IPS DF 4.7 (cell line): ENCODE measurements around the gene CDC27.
"Not testable (repeated sequence)": the region's sequence is repeated elsewhere in the genome, so short reads cannot be mapped to it uniquely, and the experiment has no call there.

Experiments used
- DNase-seq: peaks from one replicate; pipeline ENCODE4 v3.0.0-alpha.2; 2013; ENCODE audit warnings: low spot score; ENCODE audit errors: extremely low read depth

The CDC27 gene

DNA sequence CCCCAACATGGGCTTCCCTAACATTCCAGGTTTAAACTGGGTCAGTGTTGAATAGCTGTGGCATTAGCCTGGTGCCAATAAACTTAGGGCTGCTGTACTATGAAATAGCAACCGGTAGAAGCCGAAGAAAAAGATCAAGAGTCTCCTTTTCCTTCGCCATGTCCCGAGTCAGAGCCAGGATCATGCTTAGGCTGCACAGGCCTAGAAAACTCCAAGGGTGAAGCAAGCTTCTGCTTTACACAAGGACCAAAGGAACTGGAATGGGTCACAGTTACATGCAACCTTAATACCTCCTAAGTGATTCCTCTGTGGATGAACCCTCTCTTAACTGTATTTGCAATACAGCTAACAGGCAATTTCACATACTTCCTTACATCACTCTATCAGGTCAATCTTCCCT, 115.5 kb downstream of the CDC27 start:
- not testable (repeated sequence) for DNase-seq

DNA sequence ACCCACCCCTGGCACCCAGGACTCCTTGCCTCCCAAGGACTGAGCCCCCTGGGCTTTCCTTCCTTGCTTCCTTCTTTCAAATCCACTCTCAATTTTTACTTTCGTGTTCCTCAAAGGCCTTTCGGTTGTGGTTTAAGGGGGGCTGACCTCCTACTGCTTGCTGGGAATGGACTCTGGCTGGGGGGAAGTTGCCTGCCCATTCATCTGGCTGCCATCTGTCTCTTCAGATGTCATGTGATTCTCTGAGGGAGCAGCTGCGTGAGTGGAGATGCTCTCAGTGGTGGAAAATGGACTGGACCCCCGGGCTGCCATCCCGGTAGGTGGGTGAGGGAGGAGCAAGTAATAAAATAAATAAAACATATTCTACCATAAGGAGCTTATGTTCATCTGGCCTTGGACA, 116.2 kb downstream of the CDC27 start:
- no peak for DNase-seq

DNA sequence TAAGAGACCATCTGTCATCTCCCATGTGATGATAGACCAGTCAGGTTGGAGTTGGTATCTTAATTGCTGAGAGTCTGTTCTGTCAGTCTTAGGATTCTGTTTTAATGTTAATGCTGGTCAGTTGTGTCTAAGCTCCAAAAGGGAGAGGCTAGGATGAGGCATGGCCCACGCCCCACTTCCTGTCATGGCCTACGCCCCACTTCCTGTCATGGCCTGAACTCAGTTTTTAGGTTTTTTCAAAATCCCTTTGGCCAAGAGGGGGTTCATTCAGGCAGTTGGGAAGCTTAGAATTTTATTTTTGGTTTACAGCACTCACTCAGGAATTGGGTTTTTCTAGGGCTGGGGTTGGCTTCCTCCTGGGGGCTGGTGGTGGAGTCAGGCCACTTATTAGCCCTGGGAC, 117.9 kb downstream of the CDC27 start:
- not testable (repeated sequence) for DNase-seq

DNA sequence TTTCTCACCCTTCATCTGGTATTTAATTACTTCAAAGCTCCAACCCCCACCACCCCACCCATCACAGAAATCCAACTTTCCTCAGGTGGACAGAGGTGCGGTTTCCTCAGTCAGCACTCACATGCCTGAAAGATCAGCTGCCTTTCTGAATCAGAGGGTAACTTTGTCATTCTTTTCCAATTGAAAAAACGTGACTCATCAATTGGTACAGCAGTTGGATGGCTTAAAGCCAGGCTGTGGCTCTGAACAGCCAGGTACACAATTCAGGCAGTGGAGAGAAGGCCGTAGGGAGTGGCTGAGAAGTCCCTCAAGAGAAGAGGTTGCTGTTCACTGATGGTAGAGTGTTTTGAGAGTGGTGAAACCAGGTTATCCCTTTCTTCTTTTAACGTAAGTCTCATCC, 118.8 kb downstream of the CDC27 start:
- not testable (repeated sequence) for DNase-seq
